A549 (cell line): ENCODE data around the gene GFER.

ENCODE experiments used
- CEBPB ChIP-seq, 2 experiments: fragments of >200 bp in 1 of 2; sonication (Bioruptor Twin) in 1 of 2; formaldehyde crosslinking in 1 of 2; IDR thresholded peaks; 2 replicates each; pipeline ENCODE4 v1.6.1; 2012 to 2016
- CTCF ChIP-seq: fragments of >200 bp; sonication (Bioruptor Twin); formaldehyde crosslinking; IDR thresholded peaks from 3 replicates; pipeline ENCODE4 v1.5.1; 2016
- GATA3 ChIP-seq: IDR thresholded peaks from 2 replicates; pipeline ENCODE4 v1.6.1; 2012; ENCODE audit warnings: borderline replicate concordance
- MAFK ChIP-seq: fragments of 450-650 bp; IDR thresholded peaks from 2 replicates; pipeline ENCODE4 v1.6.1; 2014; ENCODE audit not compliant: partially characterized antibody
- MYC ChIP-seq: IDR thresholded peaks from 2 replicates; pipeline ENCODE4 v1.6.1; 2012; ENCODE audit warnings: mild to moderate bottlenecking, inconsistent platforms, low read length, improper control_type of control experiment, borderline replicate concordance
- RAD21 ChIP-seq, 2 experiments: fragments of >200 bp in 1 of 2; sonication (Bioruptor Twin) in 1 of 2; formaldehyde crosslinking in 1 of 2; IDR thresholded peaks in 1 of 2; conservative IDR thresholded peaks in 1 of 2; 2 replicates in 1 of 2; 3 replicates in 1 of 2; pipeline ENCODE4 v1.6.1; 2012 to 2018; ENCODE audit warnings: inconsistent platforms in 1 of 2
- TF ChIP-seq, protein P1 (sequence below): IDR thresholded peaks from 2 replicates; pipeline ENCODE4 v1.6.1; 2012
- TF ChIP-seq, protein P2 (sequence below): fragments of 200-600 bp; sonication (generic); IDR thresholded peaks from 2 replicates; pipeline ENCODE4 v1.6.1; 2016; ENCODE audit warnings: antibody characterized with exemption, mild to moderate bottlenecking, moderate library complexity

DNA sequence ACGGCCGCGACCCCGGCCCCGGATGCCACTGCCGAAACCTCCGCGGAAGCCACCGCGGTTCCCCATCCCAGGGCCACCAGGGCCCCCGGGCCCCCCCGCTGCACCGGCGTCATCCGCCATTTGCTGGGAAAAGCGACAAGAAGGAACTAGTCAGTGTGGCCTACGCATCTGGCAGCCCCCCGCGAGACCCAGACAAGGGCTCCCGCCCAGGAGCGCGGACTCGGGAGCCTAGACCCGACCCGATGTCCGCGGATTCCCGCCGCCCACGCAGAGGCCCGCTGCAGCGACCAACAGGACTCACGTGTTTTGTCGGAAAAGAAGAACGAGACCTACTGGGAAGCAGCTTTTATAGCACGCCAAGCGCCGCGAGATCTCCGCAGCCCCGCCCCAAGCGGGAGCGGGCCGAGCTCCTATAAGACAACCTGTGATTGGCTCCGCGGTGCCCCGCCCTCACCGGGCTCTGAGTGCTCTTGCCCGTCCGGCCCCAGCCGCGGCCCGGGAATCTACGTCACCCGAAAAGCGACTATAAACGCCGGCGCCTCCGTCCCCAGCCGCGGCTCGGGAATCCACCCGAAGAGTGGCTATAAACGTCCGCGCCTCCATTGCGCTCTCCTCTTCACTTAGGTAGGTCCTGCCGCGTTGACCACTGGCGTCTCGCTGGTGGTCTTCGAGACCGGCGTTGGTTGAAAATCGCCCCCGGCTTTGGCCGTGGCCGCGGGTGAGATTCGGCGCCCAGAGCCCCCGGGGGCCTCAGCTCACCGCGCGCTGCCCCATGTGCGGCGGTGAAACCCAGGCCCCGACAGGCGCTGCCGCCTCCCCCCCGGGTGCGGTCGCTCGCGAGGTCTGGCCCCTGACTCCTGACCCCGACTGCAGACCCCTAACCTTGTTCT is 19.2 kb upstream of the GFER start, which contains the start of gene RPS2:
- TF ChIP-seq, protein P1, sequence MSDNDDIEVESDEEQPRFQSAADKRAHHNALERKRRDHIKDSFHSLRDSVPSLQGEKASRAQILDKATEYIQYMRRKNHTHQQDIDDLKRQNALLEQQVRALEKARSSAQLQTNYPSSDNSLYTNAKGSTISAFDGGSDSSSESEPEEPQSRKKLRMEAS: peak; percentile 99
- no peak for TF ChIP-seq CEBPB (IDR thresholded peaks at IDR 0.05)
- peak; percentile 73; the same call in 1 of the 2 replicates for TF ChIP-seq GATA3
- TF ChIP-seq RAD21 (conservative IDR thresholded peaks at IDR 0.05 in 1 of 2, IDR thresholded peaks at IDR 0.05 in 1 of 2): no peak
- TF ChIP-seq, protein P2, sequence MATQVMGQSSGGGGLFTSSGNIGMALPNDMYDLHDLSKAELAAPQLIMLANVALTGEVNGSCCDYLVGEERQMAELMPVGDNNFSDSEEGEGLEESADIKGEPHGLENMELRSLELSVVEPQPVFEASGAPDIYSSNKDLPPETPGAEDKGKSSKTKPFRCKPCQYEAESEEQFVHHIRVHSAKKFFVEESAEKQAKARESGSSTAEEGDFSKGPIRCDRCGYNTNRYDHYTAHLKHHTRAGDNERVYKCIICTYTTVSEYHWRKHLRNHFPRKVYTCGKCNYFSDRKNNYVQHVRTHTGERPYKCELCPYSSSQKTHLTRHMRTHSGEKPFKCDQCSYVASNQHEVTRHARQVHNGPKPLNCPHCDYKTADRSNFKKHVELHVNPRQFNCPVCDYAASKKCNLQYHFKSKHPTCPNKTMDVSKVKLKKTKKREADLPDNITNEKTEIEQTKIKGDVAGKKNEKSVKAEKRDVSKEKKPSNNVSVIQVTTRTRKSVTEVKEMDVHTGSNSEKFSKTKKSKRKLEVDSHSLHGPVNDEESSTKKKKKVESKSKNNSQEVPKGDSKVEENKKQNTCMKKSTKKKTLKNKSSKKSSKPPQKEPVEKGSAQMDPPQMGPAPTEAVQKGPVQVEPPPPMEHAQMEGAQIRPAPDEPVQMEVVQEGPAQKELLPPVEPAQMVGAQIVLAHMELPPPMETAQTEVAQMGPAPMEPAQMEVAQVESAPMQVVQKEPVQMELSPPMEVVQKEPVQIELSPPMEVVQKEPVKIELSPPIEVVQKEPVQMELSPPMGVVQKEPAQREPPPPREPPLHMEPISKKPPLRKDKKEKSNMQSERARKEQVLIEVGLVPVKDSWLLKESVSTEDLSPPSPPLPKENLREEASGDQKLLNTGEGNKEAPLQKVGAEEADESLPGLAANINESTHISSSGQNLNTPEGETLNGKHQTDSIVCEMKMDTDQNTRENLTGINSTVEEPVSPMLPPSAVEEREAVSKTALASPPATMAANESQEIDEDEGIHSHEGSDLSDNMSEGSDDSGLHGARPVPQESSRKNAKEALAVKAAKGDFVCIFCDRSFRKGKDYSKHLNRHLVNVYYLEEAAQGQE: peak; percentile 89
- TF ChIP-seq CTCF: no peak
- peak; percentile 95 for TF ChIP-seq MYC
- TF ChIP-seq MAFK: no peak
